Neural progenitor cell (in vitro differentiated cells): ENCODE data around the gene NGFR. TPM values are rescaled to one million over a fixed set of nuclear protein-coding genes. Genes with fewer than 3 reads are reported as not detected.

Experiments used
- DNase-seq: peaks from one replicate; pipeline ENCODE4 v3.0.0-alpha.2; 2016; ENCODE audit warnings: low spot score
- H2AFZ ChIP-seq: fragments of 200-600 bp; sonication (generic); replicated peaks from 2 replicates; pipeline ENCODE4 v1.6.1; 2016; ENCODE audit warnings: antibody characterized with exemption
- H3F3A ChIP-seq: fragments of 200-600 bp; sonication (generic); 2 replicates; pipeline ENCODE4 v1.6.1; 2016; ENCODE audit warnings: antibody characterized with exemption, low read depth
- H3K27ac ChIP-seq: fragments of 200-600 bp; sonication (generic); 2 replicates; pipeline ENCODE4 v1.5.1; 2016; ENCODE audit warnings: mild to moderate bottlenecking
- H3K27me3 ChIP-seq: fragments of 200-600 bp; sonication (generic); 2 replicates; pipeline ENCODE4 v1.6.1; 2016; ENCODE audit warnings: mild to moderate bottlenecking, moderate library complexity
- H3K36me3 ChIP-seq: fragments of 200-600 bp; sonication (generic); 2 replicates; pipeline ENCODE4 v1.5.1; 2016
- H3K4me1 ChIP-seq: fragments of 200-600 bp; sonication (generic); 2 replicates; pipeline ENCODE4 v1.6.1; 2016; ENCODE audit warnings: mixed run types
- H3K4me2 ChIP-seq: fragments of 200-600 bp; sonication (generic); 2 replicates; pipeline ENCODE4 v1.6.1; 2016
- H3K4me3 ChIP-seq: fragments of 200-600 bp; sonication (generic); 2 replicates; pipeline ENCODE4 v1.5.1; 2016
- H3K79me2 ChIP-seq: fragments of 200-600 bp; sonication (generic); 2 replicates; pipeline ENCODE4 v1.6.1; 2016; ENCODE audit warnings: low read depth
- H3K9ac ChIP-seq: fragments of 200-600 bp; sonication (generic); 2 replicates; pipeline ENCODE4 v1.6.1; 2016
- H3K9me3 ChIP-seq: fragments of 200-600 bp; sonication (generic); 2 replicates; pipeline ENCODE4 v1.5.1; 2016; ENCODE audit warnings: low read depth
- H4K20me1 ChIP-seq: fragments of 200-600 bp; sonication (generic); 2 replicates; pipeline ENCODE4 v1.6.1; 2016; ENCODE audit warnings: low read depth
- H3K27ac Mint-ChIP-seq: 3 replicates; pipeline ENCODE4 v1.8.0; 2021; ENCODE audit warnings: mixed read lengths
- H3K27me3 Mint-ChIP-seq: 2 replicates; pipeline ENCODE4 v1.8.0; 2022; ENCODE audit warnings: low read depth, mild to moderate bottlenecking, inconsistent platforms, moderate library complexity, mixed read lengths; ENCODE audit not compliant: insufficient read depth
- H3K36me3 Mint-ChIP-seq: 3 replicates; pipeline ENCODE4 v1.8.0; 2021; ENCODE audit warnings: mixed read lengths
- H3K4me1 Mint-ChIP-seq: 3 replicates; pipeline ENCODE4 v1.8.0; 2021; ENCODE audit warnings: mixed read lengths
- H3K4me3 Mint-ChIP-seq: 3 replicates; pipeline ENCODE4 v1.8.0; 2021; ENCODE audit warnings: mild to moderate bottlenecking, moderate library complexity, mixed read lengths
- H3K9me3 Mint-ChIP-seq: 3 replicates; pipeline ENCODE4 v1.8.0; 2020; ENCODE audit warnings: mixed read lengths
- CTCF ChIP-seq: fragments of 200-600 bp; sonication (generic); IDR thresholded peaks from 2 replicates; pipeline ENCODE4 v1.5.1; 2017; ENCODE audit warnings: antibody characterized with exemption, mild to moderate bottlenecking
- EZH2 ChIP-seq: fragments of 200-600 bp; sonication (generic); IDR thresholded peaks from 2 replicates; pipeline ENCODE4 v1.6.1; 2017; ENCODE audit warnings: antibody characterized with exemption, mild to moderate bottlenecking, moderate library complexity
- EZH2phosphoT487 ChIP-seq: fragments of 200-600 bp; sonication (generic); IDR thresholded peaks from 2 replicates; pipeline ENCODE4 v1.6.1; 2017; ENCODE audit warnings: antibody characterized with exemption
- total RNA-seq: library from RNA; depleted of rRNA; stranded (reverse); fragments of >200 nt; gene quantifications from 2 replicates; pipeline ENCODE4 v1.2.3, GENCODE V29; 2015; ENCODE audit warnings: low replicate concordance

NGFR gene
- total RNA-seq, 1 donor from 2014 or later: 6.6 TPM

DNA sequence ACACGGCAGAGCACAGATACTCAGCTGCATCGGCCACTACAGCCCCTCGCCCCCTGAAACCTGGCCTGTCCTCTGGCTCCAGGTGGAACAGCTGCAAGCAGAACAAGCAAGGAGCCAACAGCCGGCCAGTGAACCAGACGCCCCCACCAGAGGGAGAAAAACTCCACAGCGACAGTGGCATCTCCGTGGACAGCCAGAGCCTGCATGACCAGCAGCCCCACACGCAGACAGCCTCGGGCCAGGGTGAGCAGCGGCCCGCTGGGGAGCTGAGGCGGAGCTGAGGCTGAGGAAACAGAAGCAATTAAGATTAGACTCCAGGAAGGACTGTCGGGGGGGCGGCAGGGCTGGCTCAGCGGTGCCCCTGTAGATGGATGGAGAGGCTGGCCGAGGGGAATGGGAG, 16.7 kb downstream of the NGFR start:
- H3K27ac Mint-ChIP-seq: no peak overlapping the region
- Histone ChIP-seq H3K79me2 (no peaks in the 10 kb centered on the region), H3F3A (peaks cover 25% of the 10 kb centered on the region), H2AFZ (no peak overlapping the region), H3K36me3 (no peaks in the 10 kb centered on the region), H3K9ac (no peak overlapping the region), H3K27me3 (no peaks in the 10 kb centered on the region), H4K20me1 (no peaks in the 10 kb centered on the region), H3K4me3 (no peak overlapping the region), H3K27ac (no peak overlapping the region), H3K4me1 (peaks cover 32% of the 10 kb centered on the region), H3K4me2 (no peak overlapping the region), H3K9me3 (no peaks in the 10 kb centered on the region)
- H3K4me1 Mint-ChIP-seq: peaks cover 39% of the 10 kb centered on the region
- H3K9me3 Mint-ChIP-seq: no peaks in the 10 kb centered on the region
- H3K36me3 Mint-ChIP-seq: no peaks in the 10 kb centered on the region
- peaks cover 11% of the 10 kb centered on the region for H3K27me3 Mint-ChIP-seq
- H3K4me3 Mint-ChIP-seq: no peak overlapping the region
- no peak for DNase-seq
- TF ChIP-seq CTCF (no peak), EZH2phosphoT487 (no peak), EZH2 (no peak)

DNA sequence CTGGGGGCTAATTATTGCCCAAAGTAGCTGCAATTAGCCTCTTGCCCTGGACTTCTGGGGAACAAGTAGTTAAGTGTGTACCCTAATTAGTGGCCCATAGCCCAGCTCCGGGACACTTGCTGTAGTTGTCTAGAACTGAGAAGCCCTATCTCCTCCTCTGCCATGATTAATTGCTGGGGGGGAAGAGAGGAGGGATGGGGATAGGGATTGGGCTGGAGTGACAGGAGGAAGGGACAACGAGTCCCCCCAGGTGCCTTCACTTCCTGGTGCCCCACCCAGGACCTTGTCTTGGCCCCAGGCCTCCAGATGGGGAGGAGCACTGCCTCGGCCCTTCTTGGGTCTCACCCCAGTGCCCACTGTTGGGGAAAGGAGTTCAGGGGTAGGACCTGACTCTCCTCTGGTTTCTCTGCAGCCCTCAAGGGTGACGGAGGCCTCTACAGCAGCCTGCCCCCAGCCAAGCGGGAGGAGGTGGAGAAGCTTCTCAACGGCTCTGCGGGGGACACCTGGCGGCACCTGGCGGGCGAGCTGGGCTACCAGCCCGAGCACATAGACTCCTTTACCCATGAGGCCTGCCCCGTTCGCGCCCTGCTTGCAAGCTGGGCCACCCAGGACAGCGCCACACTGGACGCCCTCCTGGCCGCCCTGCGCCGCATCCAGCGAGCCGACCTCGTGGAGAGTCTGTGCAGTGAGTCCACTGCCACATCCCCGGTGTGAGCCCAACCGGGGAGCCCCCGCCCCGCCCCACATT, 17.4 kb downstream of the NGFR start:
- peaks cover 39% of the 10 kb centered on the region for H3K4me1 Mint-ChIP-seq
- H3K4me2 ChIP-seq: no peak overlapping the region
- no peak overlapping the region for H3K27ac Mint-ChIP-seq

GRCh38 chr17:49513044-49513395, 17.9 kb downstream of the NGFR start:
- peaks cover 7% of the 10 kb centered on the region for H3K27me3 Mint-ChIP-seq
- H3K4me1 ChIP-seq: peaks cover 26% of the 10 kb centered on the region

More for the DNA sequence above, 17.4 kb downstream of the NGFR start:
- no peak for TF ChIP-seq CTCF
- TF ChIP-seq EZH2: no peak
- no peak for TF ChIP-seq EZH2phosphoT487
- H3K27ac ChIP-seq: no peak overlapping the region
- H3K9me3 ChIP-seq: no peaks in the 10 kb centered on the region
- peaks cover 7% of the 10 kb centered on the region for H3K27me3 Mint-ChIP-seq
- no peak for DNase-seq
- peaks cover 31% of the 10 kb centered on the region for H3K4me1 ChIP-seq
- no peak overlapping the region for H3K4me3 Mint-ChIP-seq
- no peak overlapping the region for H3K4me3 ChIP-seq
- H3K9me3 Mint-ChIP-seq: no peaks in the 10 kb centered on the region
- H3F3A ChIP-seq: peaks cover 25% of the 10 kb centered on the region
- no peaks in the 10 kb centered on the region for H4K20me1 ChIP-seq
- no peaks in the 10 kb centered on the region for H3K79me2 ChIP-seq
- no peak overlapping the region for H3K9ac ChIP-seq
- H3K36me3 ChIP-seq: no peaks in the 10 kb centered on the region
- no peaks in the 10 kb centered on the region for H3K27me3 ChIP-seq
- no peak overlapping the region for H2AFZ ChIP-seq
- H3K36me3 Mint-ChIP-seq: no peaks in the 10 kb centered on the region

More at GRCh38 chr17:49513044-49513395, 17.9 kb downstream of the NGFR start:
- Histone ChIP-seq H3K9ac (no peak overlapping the region), H3K79me2 (no peaks in the 10 kb centered on the region), H2AFZ (no peak overlapping the region), H3K27me3 (no peaks in the 10 kb centered on the region), H3F3A (peaks cover 25% of the 10 kb centered on the region), H3K36me3 (no peaks in the 10 kb centered on the region), H3K4me2 (no peak overlapping the region), H3K9me3 (no peaks in the 10 kb centered on the region), H3K4me3 (no peak overlapping the region), H4K20me1 (no peaks in the 10 kb centered on the region), H3K27ac (no peak overlapping the region)
- Mint-ChIP-seq H3K27ac (no peak overlapping the region), H3K9me3 (no peaks in the 10 kb centered on the region), H3K4me3 (no peak overlapping the region), H3K36me3 (no peaks in the 10 kb centered on the region), H3K4me1 (peaks cover 33% of the 10 kb centered on the region)
- no peak for DNase-seq
- TF ChIP-seq CTCF (no peak), EZH2phosphoT487 (no peak), EZH2 (no peak)
